Activated T-helper 2 cell treated with anti-CD3 and anti-CD28 coated beads, Interferon-gamma antibody, Interleukin-2, Interleukin-4, amounts not matched to agents 10 μg/mL and 5 μg/mL and 100 μg/mL, durations not matched to agents 14 hours and 24 hours and 36 hours (primary cell): ENCODE data around the gene SNAI3. TPM values are rescaled to one million over a fixed set of nuclear protein-coding genes. Genes with fewer than 3 reads are reported as not detected.

Experiments
- DNase-seq: peaks from one replicate; pipeline ENCODE4 v3.0.0; 2021; ENCODE audit warnings: low spot score
- H3K27ac Mint-ChIP-seq: one replicate; pipeline ENCODE4 v1.8.0; 2021; ENCODE audit warnings: mixed read lengths
- H3K27me3 Mint-ChIP-seq: one replicate; pipeline ENCODE4 v1.8.0; 2021; ENCODE audit warnings: low read depth, mixed read lengths
- H3K36me3 Mint-ChIP-seq: one replicate; pipeline ENCODE4 v1.8.0; 2021; ENCODE audit warnings: low read depth, mixed read lengths
- H3K4me1 Mint-ChIP-seq: one replicate; pipeline ENCODE4 v1.8.0; 2021; ENCODE audit warnings: low read depth, mixed read lengths
- H3K4me3 Mint-ChIP-seq: one replicate; pipeline ENCODE4 v1.8.0; 2021; ENCODE audit warnings: low read depth, mild to moderate bottlenecking, moderate library complexity, mixed read lengths
- H3K9me3 Mint-ChIP-seq: one replicate; pipeline ENCODE4 v1.8.0; 2021; ENCODE audit warnings: mixed read lengths
- intact Hi-C: fragments of 100-400 bp; cut with micrococcal nuclease; formaldehyde crosslinking; loops from one replicate; pipeline ENCODE4 v1.15.1; 2023
- total RNA-seq: library from RNA; stranded (reverse); gene quantifications from 2 replicates; pipeline ENCODE4 v1.2.3, GENCODE V29; 2022

Gene SNAI3
- 2.0 and 2.3 TPM in 2 replicates for total RNA-seq

DNA sequence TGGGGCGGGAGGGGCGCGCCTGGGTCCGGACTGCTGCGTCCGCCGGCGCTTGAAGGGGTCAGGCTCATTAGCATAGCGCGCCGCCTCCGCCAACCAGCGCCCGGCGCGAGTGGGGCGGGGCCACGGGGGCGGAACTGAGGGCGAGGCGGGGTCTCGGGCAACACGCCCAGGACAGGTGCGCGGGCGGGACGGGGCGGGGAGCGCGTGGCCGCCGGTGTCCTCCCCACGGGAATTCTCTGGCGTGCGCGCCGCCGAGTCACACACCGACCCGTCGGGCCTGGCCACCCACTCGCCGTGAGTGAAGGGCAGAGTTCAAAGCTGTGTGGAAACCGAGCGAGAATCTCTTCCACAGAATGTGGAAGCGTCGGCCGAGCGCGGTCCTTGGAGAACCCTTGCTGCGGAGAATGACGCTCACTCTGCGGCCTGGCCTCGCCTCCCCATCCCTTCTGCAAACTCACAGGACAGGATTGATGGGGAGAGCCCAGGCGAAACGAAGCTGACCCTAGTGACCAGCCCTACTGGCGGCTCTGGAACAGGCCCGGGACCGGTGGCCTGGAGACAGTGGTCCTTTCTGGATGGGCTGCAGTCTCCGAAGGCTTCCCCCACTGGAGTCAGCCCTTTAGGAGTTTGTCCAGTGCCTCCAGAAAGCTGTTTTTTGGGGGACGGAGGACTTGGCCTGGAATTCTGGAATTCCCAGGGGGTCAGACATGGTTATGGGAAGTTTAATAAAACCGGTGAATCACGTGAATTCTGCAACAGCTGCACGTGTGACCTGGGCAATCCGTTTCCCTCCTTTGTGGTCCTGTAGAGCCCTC, at the start of gene SNAI3:
TSS of gene SNAI3 (minus strand) at position 69 of the 815 bp plus-strand sequence. CDS start 101 bp downstream, outside the sequence.
- Mint-ChIP-seq H3K4me1 (peaks cover 32% of the 10 kb centered on the region), H3K27me3 (no peaks in the 10 kb centered on the region), H3K36me3 (no peaks in the 10 kb centered on the region), H3K4me3 (peak within 1 kb of the TSS; percentile 74), H3K9me3 (no peaks in the 10 kb centered on the region), H3K27ac (no peak within 1 kb of the TSS)
- DNase-seq = peak; percentile 85
- intact Hi-C loops = loop anchor here (1.0 kb wide), 3 partner anchors 15 to 35 kb away; partner anchors contain the start of genes CYBA and MVD

DNA sequence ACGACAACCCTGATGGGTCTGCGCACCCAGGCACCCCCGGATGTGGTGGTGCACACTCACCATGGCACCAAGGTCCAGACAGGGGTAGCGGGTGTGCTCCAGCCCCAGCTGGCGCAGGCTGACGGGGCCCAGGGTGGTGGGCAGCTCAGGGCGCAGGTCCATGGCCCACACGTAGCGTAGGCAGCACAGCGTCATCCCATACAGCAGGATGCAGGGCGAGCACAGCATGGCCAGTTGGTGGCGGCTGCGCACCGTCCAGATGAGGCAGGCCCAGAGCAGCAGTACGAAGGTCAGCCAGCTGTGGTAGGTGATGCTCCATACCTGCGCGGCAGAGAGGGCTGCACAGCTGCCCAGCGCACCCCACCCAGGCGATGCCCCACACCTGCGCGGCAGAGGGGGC, 49.8 kb upstream of the SNAI3 start:
- Mint-ChIP-seq H3K27me3 (no peaks in the 10 kb centered on the region), H3K36me3 (peaks cover 22% of the 10 kb centered on the region), H3K9me3 (no peaks in the 10 kb centered on the region), H3K4me1 (no peaks in the 10 kb centered on the region), H3K27ac (no peak overlapping the region), H3K4me3 (no peak overlapping the region)
- DNase-seq = no peak
- intact Hi-C loops = loop anchor here (2.0 to 5.0 kb wide), 3 partner anchors 29 to 431 kb away; partner anchors contain the start of genes CTU2, PIEZO1 and RNF166

DNA sequence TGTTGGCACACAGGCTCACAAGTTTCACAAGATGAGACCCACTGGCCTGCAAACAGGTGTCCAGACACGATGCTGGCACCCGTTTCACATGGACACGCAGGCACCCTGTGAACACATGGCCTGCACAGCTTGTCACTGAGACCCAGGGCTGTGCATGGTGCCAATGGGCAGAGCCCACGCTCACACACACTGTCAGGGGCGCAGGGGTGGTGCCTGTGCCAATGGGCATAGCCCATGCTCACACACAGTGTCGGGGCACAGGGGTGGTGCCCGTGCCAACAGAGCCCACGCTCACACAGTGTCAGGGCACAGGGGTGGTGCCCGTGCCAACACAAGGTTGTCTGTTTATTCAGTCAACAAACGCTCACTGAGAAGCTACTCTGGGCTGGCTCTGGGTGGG, 49.3 kb upstream of the SNAI3 start:
- no peaks in the 10 kb centered on the region for H3K27me3 Mint-ChIP-seq
- intact Hi-C loops = loop anchor here (2.0 to 5.0 kb wide), 3 partner anchors 29 to 432 kb away; partner anchors contain the start of genes CTU2, PIEZO1 and RNF166
- no peak overlapping the region for H3K4me3 Mint-ChIP-seq
- no peaks in the 10 kb centered on the region for H3K9me3 Mint-ChIP-seq
- no peak for DNase-seq
- peaks cover 24% of the 10 kb centered on the region for H3K36me3 Mint-ChIP-seq
- no peak overlapping the region for H3K27ac Mint-ChIP-seq
- no peaks in the 10 kb centered on the region for H3K4me1 Mint-ChIP-seq

DNA sequence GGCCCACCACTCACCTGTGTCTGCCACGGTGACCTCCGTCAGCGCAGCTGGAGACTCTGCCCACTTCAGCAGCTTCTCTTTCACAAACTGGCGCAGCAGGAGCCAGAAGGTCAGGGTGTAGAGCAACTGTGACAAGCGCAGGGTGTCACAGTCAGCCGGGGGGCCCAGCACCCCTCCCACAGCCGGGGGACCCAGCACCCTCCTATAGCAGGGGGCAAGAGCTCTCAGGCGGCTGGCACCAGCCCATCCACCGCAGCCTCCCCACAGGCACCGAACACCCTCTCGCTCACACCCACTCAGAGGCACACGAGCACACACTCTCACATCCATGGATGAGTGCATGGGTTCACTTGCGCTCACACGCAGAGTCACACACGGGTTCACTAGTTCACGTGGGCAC, 48.8 kb upstream of the SNAI3 start:
- Mint-ChIP-seq H3K4me3 (no peak overlapping the region), H3K27ac (no peak overlapping the region), H3K27me3 (no peaks in the 10 kb centered on the region), H3K4me1 (no peaks in the 10 kb centered on the region), H3K36me3 (peaks cover 25% of the 10 kb centered on the region), H3K9me3 (no peaks in the 10 kb centered on the region)
- DNase-seq = no peak
- intact Hi-C loops = loop anchor here (5.0 kb wide), 1 partner anchor 432 kb away; no protein-coding TSS in a partner anchor

DNA sequence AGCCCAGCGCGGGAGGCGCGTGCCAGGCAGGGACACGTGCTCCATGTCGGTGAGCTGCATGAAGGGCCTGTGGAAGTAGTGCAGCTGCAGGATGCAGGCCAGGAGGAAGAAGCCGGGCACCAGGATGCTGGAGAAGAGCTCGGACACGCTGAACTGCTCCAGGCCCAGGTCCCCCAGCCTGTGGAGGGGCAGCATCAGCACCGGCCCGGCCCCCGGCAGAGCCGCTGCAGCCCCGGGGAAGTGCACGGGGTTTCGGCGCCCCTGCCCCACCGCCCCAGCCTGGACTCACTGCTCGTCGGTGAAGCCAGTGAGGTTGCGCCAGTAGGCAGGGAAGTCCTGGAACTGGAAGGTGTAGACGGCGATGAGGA, 48.0 kb upstream of the SNAI3 start:
- H3K4me3 Mint-ChIP-seq = no peak overlapping the region
- intact Hi-C loops = no loop called here

DNA sequence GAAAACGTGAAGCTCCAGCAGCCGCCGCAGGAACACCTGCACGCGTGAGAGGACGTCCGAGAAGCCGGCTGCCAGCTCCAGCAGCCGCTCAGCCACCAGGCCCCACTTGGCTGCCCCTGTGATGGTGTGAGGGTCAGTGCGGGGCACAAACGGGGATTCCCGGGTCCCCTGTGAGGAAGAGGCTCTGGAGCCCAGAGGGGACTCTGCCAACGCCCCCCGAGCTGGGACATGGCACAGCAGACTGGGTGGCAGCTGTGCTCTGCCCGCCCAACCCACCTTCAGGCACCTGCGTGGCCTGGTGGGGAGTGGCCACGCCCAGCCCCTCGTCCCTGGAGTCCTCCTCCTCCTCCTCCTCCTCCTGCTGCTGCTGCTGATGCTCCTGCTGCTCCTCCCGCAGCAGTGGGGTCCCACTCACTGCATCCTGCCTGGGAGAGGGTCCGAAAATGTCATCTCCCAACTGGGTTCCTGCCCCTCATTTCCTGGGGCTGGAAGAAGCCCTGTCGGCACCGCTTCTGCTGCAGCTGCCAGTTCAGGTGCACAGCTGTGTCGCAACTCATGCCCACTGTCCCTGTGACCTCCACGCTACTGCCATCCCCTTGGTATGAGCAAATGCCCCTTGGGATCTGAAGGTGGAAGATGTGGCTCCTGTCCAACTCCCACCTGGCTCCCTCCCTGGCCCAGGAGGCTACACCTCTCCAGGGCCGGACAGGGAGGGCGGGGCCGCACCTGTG, 47.5 kb upstream of the SNAI3 start:
- no peaks in the 10 kb centered on the region for H3K4me1 Mint-ChIP-seq
- intact Hi-C loops = no loop called here
- no peak overlapping the region for H3K4me3 Mint-ChIP-seq
- H3K27ac Mint-ChIP-seq = no peak overlapping the region
- no peaks in the 10 kb centered on the region for H3K9me3 Mint-ChIP-seq
- peaks cover 29% of the 10 kb centered on the region for H3K36me3 Mint-ChIP-seq
- DNase-seq = no peak
- no peaks in the 10 kb centered on the region for H3K27me3 Mint-ChIP-seq

More for the DNA sequence above, 48.0 kb upstream of the SNAI3 start:
- Mint-ChIP-seq H3K36me3 (peaks cover 30% of the 10 kb centered on the region), H3K27ac (no peak overlapping the region), H3K4me1 (no peaks in the 10 kb centered on the region), H3K27me3 (no peaks in the 10 kb centered on the region), H3K9me3 (no peaks in the 10 kb centered on the region)
- no peak for DNase-seq

- H3K27ac Mint-ChIP-seq = no peak overlapping the region
- no peaks in the 10 kb centered on the region for H3K27me3 Mint-ChIP-seq
- intact Hi-C loops = no loop called here
- no peaks in the 10 kb centered on the region for H3K9me3 Mint-ChIP-seq
- peaks cover 26% of the 10 kb centered on the region for H3K36me3 Mint-ChIP-seq
- no peaks in the 10 kb centered on the region for H3K4me1 Mint-ChIP-seq
- no peak overlapping the region for H3K4me3 Mint-ChIP-seq
- no peak for DNase-seq
Observed at GRCh38 chr16:88732961-88733294, 46.6 kb upstream of the SNAI3 start.

- Mint-ChIP-seq H3K4me1 (no peaks in the 10 kb centered on the region), H3K36me3 (peaks cover 30% of the 10 kb centered on the region), H3K9me3 (no peaks in the 10 kb centered on the region), H3K27me3 (no peaks in the 10 kb centered on the region), H3K27ac (no peak overlapping the region), H3K4me3 (no peak overlapping the region)
- no peak for DNase-seq
- intact Hi-C loops = no loop called here
Observed at GRCh38 chr16:88732172-88732960, 46.1 kb upstream of the SNAI3 start.

DNA sequence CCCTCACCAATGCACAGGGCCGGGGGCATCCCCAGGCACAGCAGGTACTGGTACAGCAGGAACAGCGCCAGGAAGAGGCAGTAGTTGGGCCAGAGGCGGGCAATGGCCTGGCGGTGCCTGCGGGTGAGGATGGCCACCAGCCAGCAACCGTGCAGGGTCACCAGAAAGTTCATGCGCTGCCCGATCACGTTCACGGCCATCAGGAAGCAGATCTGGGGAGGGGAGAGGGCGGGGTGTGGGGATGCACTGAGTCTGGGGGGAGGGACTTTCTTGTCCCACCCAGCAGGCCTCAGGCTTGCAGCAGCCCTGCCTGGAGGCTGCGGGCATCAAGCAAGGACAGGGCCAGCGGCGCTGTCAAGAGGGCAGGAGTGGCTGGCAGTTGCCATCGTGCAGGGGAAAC, 45.4 kb upstream of the SNAI3 start:
- DNase-seq = no peak
- H3K4me1 Mint-ChIP-seq = no peaks in the 10 kb centered on the region
- no peaks in the 10 kb centered on the region for H3K27me3 Mint-ChIP-seq
- peaks cover 30% of the 10 kb centered on the region for H3K36me3 Mint-ChIP-seq
- H3K27ac Mint-ChIP-seq = no peak overlapping the region
- intact Hi-C loops = no loop called here
- H3K4me3 Mint-ChIP-seq = no peak overlapping the region
- H3K9me3 Mint-ChIP-seq = no peaks in the 10 kb centered on the region

GRCh38 chr16:88730632-88731607, 44.6 kb upstream of the SNAI3 start:
- intact Hi-C loops = no loop called here
- Mint-ChIP-seq H3K27ac (no peak overlapping the region), H3K4me3 (no peak overlapping the region), H3K4me1 (no peaks in the 10 kb centered on the region), H3K36me3 (peaks cover 34% of the 10 kb centered on the region), H3K27me3 (no peaks in the 10 kb centered on the region), H3K9me3 (no peaks in the 10 kb centered on the region)
- no peak for DNase-seq

DNA sequence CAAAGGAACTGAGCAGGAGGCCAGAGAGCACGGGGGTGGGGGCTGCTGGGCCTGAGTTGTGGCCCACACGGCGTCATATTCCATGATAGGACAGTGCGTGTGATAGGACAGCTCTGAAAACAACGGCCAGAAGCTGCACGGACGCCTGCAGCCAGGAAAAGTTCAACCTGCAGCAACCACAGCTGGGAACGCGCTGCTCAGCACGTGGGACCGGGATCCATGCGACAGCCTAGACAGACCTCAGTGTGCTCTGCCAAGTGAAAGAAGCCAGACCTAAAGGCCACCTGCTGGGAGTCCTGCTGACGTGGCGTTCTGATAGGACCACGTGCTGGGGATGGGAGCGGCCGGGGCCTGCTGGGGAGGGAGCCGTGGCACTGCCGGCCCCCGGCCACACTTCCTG, 41.6 kb upstream of the SNAI3 start:
- H3K27me3 Mint-ChIP-seq = no peaks in the 10 kb centered on the region
- no peak for DNase-seq
- H3K36me3 Mint-ChIP-seq = peaks cover 42% of the 10 kb centered on the region
- H3K4me1 Mint-ChIP-seq = no peaks in the 10 kb centered on the region
- no peak overlapping the region for H3K27ac Mint-ChIP-seq
- intact Hi-C loops = no loop called here
- H3K9me3 Mint-ChIP-seq = no peaks in the 10 kb centered on the region
- no peak overlapping the region for H3K4me3 Mint-ChIP-seq

DNA sequence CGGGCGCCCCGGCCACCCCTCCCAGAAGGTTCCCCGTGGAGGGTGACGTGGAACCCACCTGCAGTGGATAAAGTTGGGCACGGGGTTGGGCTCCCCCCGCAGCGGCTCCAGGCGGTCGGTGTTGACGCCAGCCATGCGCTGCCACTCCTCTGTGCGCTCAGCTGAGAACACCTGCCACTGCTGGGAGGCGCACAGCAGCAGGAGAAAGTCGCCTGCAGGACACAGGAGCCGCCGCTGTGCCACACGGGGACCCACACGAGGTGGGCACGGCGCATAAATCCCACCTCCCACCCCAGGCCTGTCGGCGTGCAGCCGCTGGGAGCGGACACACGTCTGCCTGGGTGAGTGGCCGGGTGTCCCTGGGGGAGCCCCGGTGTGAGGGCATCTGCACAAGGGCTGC, 40.7 kb upstream of the SNAI3 start:
- Mint-ChIP-seq H3K27me3 (no peaks in the 10 kb centered on the region), H3K27ac (no peak overlapping the region), H3K9me3 (no peaks in the 10 kb centered on the region), H3K4me1 (no peaks in the 10 kb centered on the region), H3K36me3 (peaks cover 41% of the 10 kb centered on the region), H3K4me3 (no peak overlapping the region)
- intact Hi-C loops = no loop called here
- DNase-seq = no peak
